ENCODE measurements around the gene P2RY8.

The P2RY8 gene

GRCh38 chrX:1420371-1420770, 116.6 kb downstream of the P2RY8 start:
- DNase-seq = no peak
- no peaks in the 10 kb centered on the region for H3K79me2 ChIP-seq (ENCODE audit: control insufficient read depth, insufficient read depth, low read length)
- no peak overlapping the region for H3K56ac ChIP-seq (ENCODE audit: low read length)
- H2BK120ac ChIP-seq (ENCODE audit: low read depth, low read length) = no peak overlapping the region
- no peak overlapping the region for H3K23ac ChIP-seq (ENCODE audit: low read length)
- H4K5ac ChIP-seq (ENCODE audit: low read length) = no peak overlapping the region
- no peaks in the 10 kb centered on the region for H3K79me1 ChIP-seq (ENCODE audit: low read length)
- WGBS (ENCODE audit: extremely low coverage, insufficient coverage, low lambda C conversion rate) = no CpG with 5 or more reads among the region's 14 CpGs
- H3K27ac ChIP-seq (ENCODE audit: low read depth, low read length) = no peak overlapping the region
- no peak overlapping the region for H3K4ac ChIP-seq (ENCODE audit: low read depth, low read length)
- no peak overlapping the region for H3K4me3 ChIP-seq (ENCODE audit: low read length)
- H2BK5ac ChIP-seq (ENCODE audit: low read length) = no peak overlapping the region
- H2BK15ac ChIP-seq (replicated peaks; ENCODE audit: low read depth) = no peak overlapping the region
- H3K18ac ChIP-seq (ENCODE audit: low read length) = no peak overlapping the region
- no peak overlapping the region for H3K9ac ChIP-seq (ENCODE audit: low read length)
- H3K36me3 ChIP-seq (ENCODE audit: control insufficient read depth, insufficient read depth, low read length) = peaks cover 9% of the 10 kb centered on the region
- H2AK5ac ChIP-seq (ENCODE audit: low read length) = no peak overlapping the region
- H4K8ac ChIP-seq (ENCODE audit: low read depth, low read length) = no peak overlapping the region
- H3K4me1 ChIP-seq (ENCODE audit: control insufficient read depth, low read depth, low read length) = no peaks in the 10 kb centered on the region
- no peaks in the 10 kb centered on the region for H3K27me3 ChIP-seq (ENCODE audit: insufficient read depth, low read length, poor library complexity)
- no peak overlapping the region for H3K4me2 ChIP-seq (ENCODE audit: low read length)

- H3K27ac ChIP-seq (ENCODE audit: low read depth, low read length) = no peak overlapping the region
- no peak overlapping the region for H3K4ac ChIP-seq (ENCODE audit: low read depth, low read length)
- no peak overlapping the region for H2BK120ac ChIP-seq (ENCODE audit: low read depth, low read length)
- no peak overlapping the region for H3K18ac ChIP-seq (ENCODE audit: low read length)
- H3K27me3 ChIP-seq (ENCODE audit: insufficient read depth, low read length, poor library complexity) = no peaks in the 10 kb centered on the region
- no peak overlapping the region for H3K4me3 ChIP-seq (ENCODE audit: low read length)
- no peaks in the 10 kb centered on the region for H3K79me1 ChIP-seq (ENCODE audit: low read length)
- no CpG with 5 or more reads among the region's 19 CpGs for WGBS (ENCODE audit: extremely low coverage, insufficient coverage, low lambda C conversion rate)
- H3K56ac ChIP-seq (ENCODE audit: low read length) = no peak overlapping the region
- peaks cover 9% of the 10 kb centered on the region for H3K36me3 ChIP-seq (ENCODE audit: control insufficient read depth, insufficient read depth, low read length)
- no peak overlapping the region for H3K4me2 ChIP-seq (ENCODE audit: low read length)
- no peak overlapping the region for H3K23ac ChIP-seq (ENCODE audit: low read length)
- H4K8ac ChIP-seq (ENCODE audit: low read depth, low read length) = no peak overlapping the region
- no peak overlapping the region for H4K5ac ChIP-seq (ENCODE audit: low read length)
- no peaks in the 10 kb centered on the region for H3K4me1 ChIP-seq (ENCODE audit: control insufficient read depth, low read depth, low read length)
- H2BK15ac ChIP-seq (replicated peaks; ENCODE audit: low read depth) = no peak overlapping the region
- H2BK5ac ChIP-seq (ENCODE audit: low read length) = no peak overlapping the region
- no peak overlapping the region for H3K9ac ChIP-seq (ENCODE audit: low read length)
- no peaks in the 10 kb centered on the region for H3K79me2 ChIP-seq (ENCODE audit: control insufficient read depth, insufficient read depth, low read length)
- no peak for DNase-seq
- no peak overlapping the region for H2AK5ac ChIP-seq (ENCODE audit: low read length)
These were observed 117.2 kb downstream of the P2RY8 start for GRCh38 chrX:1419545-1420355.

GRCh38 chrX:1418901-1419544, 118.0 kb downstream of the P2RY8 start:
- DNase-seq = no peak
- H4K5ac ChIP-seq (ENCODE audit: low read length) = no peak overlapping the region
- no peak overlapping the region for H3K9ac ChIP-seq (ENCODE audit: low read length)
- no peak overlapping the region for H3K23ac ChIP-seq (ENCODE audit: low read length)
- H3K56ac ChIP-seq (ENCODE audit: low read length) = no peak overlapping the region
- no peaks in the 10 kb centered on the region for H3K79me2 ChIP-seq (ENCODE audit: control insufficient read depth, insufficient read depth, low read length)
- no peak overlapping the region for H2AK5ac ChIP-seq (ENCODE audit: low read length)
- no peaks in the 10 kb centered on the region for H3K27me3 ChIP-seq (ENCODE audit: insufficient read depth, low read length, poor library complexity)
- H4K8ac ChIP-seq (ENCODE audit: low read depth, low read length) = no peak overlapping the region
- no peak overlapping the region for H3K4ac ChIP-seq (ENCODE audit: low read depth, low read length)
- H3K36me3 ChIP-seq (ENCODE audit: control insufficient read depth, insufficient read depth, low read length) = peaks cover 9% of the 10 kb centered on the region
- H3K4me2 ChIP-seq (ENCODE audit: low read length) = no peak overlapping the region
- no CpG with 5 or more reads among the region's 29 CpGs for WGBS (ENCODE audit: extremely low coverage, insufficient coverage, low lambda C conversion rate)
- H3K27ac ChIP-seq (ENCODE audit: low read depth, low read length) = no peak overlapping the region
- no peaks in the 10 kb centered on the region for H3K79me1 ChIP-seq (ENCODE audit: low read length)
- H2BK5ac ChIP-seq (ENCODE audit: low read length) = no peak overlapping the region
- no peak overlapping the region for H2BK120ac ChIP-seq (ENCODE audit: low read depth, low read length)
- no peaks in the 10 kb centered on the region for H3K4me1 ChIP-seq (ENCODE audit: control insufficient read depth, low read depth, low read length)
- H2BK15ac ChIP-seq (replicated peaks; ENCODE audit: low read depth) = no peak overlapping the region
- H3K4me3 ChIP-seq (ENCODE audit: low read length) = no peak overlapping the region
- no peak overlapping the region for H3K18ac ChIP-seq (ENCODE audit: low read length)

GRCh38 chrX:1417921-1418771, 118.8 kb downstream of the P2RY8 start:
- Histone ChIP-seq H3K18ac (ENCODE audit: low read length) (no peak overlapping the region), H3K4me2 (ENCODE audit: low read length) (no peak overlapping the region), H3K23ac (ENCODE audit: low read length) (no peak overlapping the region), H3K9ac (ENCODE audit: low read length) (no peak overlapping the region), H3K36me3 (ENCODE audit: control insufficient read depth, insufficient read depth, low read length) (peaks cover 9% of the 10 kb centered on the region), H4K8ac (ENCODE audit: low read depth, low read length) (no peak overlapping the region), H3K79me1 (ENCODE audit: low read length) (no peaks in the 10 kb centered on the region), H2BK5ac (ENCODE audit: low read length) (no peak overlapping the region), H2BK15ac (replicated peaks; ENCODE audit: low read depth) (no peak overlapping the region), H4K5ac (ENCODE audit: low read length) (no peak overlapping the region), H3K56ac (ENCODE audit: low read length) (no peak overlapping the region), H3K4ac (ENCODE audit: low read depth, low read length) (no peak overlapping the region), H2AK5ac (ENCODE audit: low read length) (no peak overlapping the region), H2BK120ac (ENCODE audit: low read depth, low read length) (no peak overlapping the region), H3K4me1 (ENCODE audit: control insufficient read depth, low read depth, low read length) (no peaks in the 10 kb centered on the region), H3K4me3 (ENCODE audit: low read length) (no peak overlapping the region), H3K79me2 (ENCODE audit: control insufficient read depth, insufficient read depth, low read length) (no peaks in the 10 kb centered on the region), H3K27me3 (ENCODE audit: insufficient read depth, low read length, poor library complexity) (no peaks in the 10 kb centered on the region), H3K27ac (ENCODE audit: low read depth, low read length) (no peak overlapping the region)
- DNase-seq = no peak
- no CpG with 5 or more reads among the region's 20 CpGs for WGBS (ENCODE audit: extremely low coverage, insufficient coverage, low lambda C conversion rate)

GRCh38 chrX:1416965-1417760, 119.8 kb downstream of the P2RY8 start:
- Histone ChIP-seq H4K5ac (ENCODE audit: low read length) (no peak overlapping the region), H3K79me1 (ENCODE audit: low read length) (no peaks in the 10 kb centered on the region), H2AK5ac (ENCODE audit: low read length) (no peak overlapping the region), H2BK5ac (ENCODE audit: low read length) (no peak overlapping the region), H3K4me1 (ENCODE audit: control insufficient read depth, low read depth, low read length) (no peaks in the 10 kb centered on the region), H2BK120ac (ENCODE audit: low read depth, low read length) (no peak overlapping the region), H3K79me2 (ENCODE audit: control insufficient read depth, insufficient read depth, low read length) (no peaks in the 10 kb centered on the region), H3K9ac (ENCODE audit: low read length) (no peak overlapping the region), H3K56ac (ENCODE audit: low read length) (no peak overlapping the region), H3K27me3 (ENCODE audit: insufficient read depth, low read length, poor library complexity) (no peaks in the 10 kb centered on the region), H4K8ac (ENCODE audit: low read depth, low read length) (no peak overlapping the region), H3K36me3 (ENCODE audit: control insufficient read depth, insufficient read depth, low read length) (peaks cover 9% of the 10 kb centered on the region), H3K18ac (ENCODE audit: low read length) (no peak overlapping the region), H3K4me3 (ENCODE audit: low read length) (no peak overlapping the region), H3K4me2 (ENCODE audit: low read length) (no peak overlapping the region), H2BK15ac (replicated peaks; ENCODE audit: low read depth) (no peak overlapping the region), H3K4ac (ENCODE audit: low read depth, low read length) (no peak overlapping the region), H3K27ac (ENCODE audit: low read depth, low read length) (no peak overlapping the region), H3K23ac (ENCODE audit: low read length) (no peak overlapping the region)
- DNase-seq = no peak
- no CpG with 5 or more reads among the region's 14 CpGs for WGBS (ENCODE audit: extremely low coverage, insufficient coverage, low lambda C conversion rate)
